ENCODE measurements around the gene UGT1A8.
"Not testable (repeated sequence)": the region's sequence is repeated elsewhere in the genome, so short reads cannot be mapped to it uniquely, and the experiment has no call there.

The UGT1A8 gene

GRCh38 chr2:233689031-233689430, 71.6 kb downstream of the UGT1A8 start:
- Mint-ChIP-seq H3K36me3 (ENCODE audit: low read depth) (no peaks in the 10 kb centered on the region), H3K4me3 (no peak overlapping the region), H3K9me3 (no peaks in the 10 kb centered on the region), H3K4me1 (ENCODE audit: low read depth) (no peaks in the 10 kb centered on the region), H3K27ac (no peak overlapping the region), H3K27me3 (peaks cover 9% of the 10 kb centered on the region)

GRCh38 chr2:233689501-233689900, 72.1 kb downstream of the UGT1A8 start:
- H3K27me3 Mint-ChIP-seq = peaks cover 9% of the 10 kb centered on the region

GRCh38 chr2:233690444-233690843, 73.0 kb downstream of the UGT1A8 start:
- Mint-ChIP-seq H3K27ac (no peak overlapping the region), H3K27me3 (peaks cover 9% of the 10 kb centered on the region), H3K4me1 (ENCODE audit: low read depth) (no peaks in the 10 kb centered on the region), H3K9me3 (no peaks in the 10 kb centered on the region), H3K36me3 (ENCODE audit: low read depth) (no peaks in the 10 kb centered on the region), H3K4me3 (no peak overlapping the region)

More at GRCh38 chr2:233689501-233689900, 72.1 kb downstream of the UGT1A8 start:
- Mint-ChIP-seq H3K27ac (no peak overlapping the region), H3K36me3 (ENCODE audit: low read depth) (no peaks in the 10 kb centered on the region), H3K4me3 (no peak overlapping the region), H3K9me3 (no peaks in the 10 kb centered on the region), H3K4me1 (ENCODE audit: low read depth) (no peaks in the 10 kb centered on the region)

GRCh38 chr2:233691443-233692433, 74.3 kb downstream of the UGT1A8 start:
- Mint-ChIP-seq H3K9me3 (no peaks in the 10 kb centered on the region), H3K27me3 (peaks cover 5% of the 10 kb centered on the region), H3K36me3 (ENCODE audit: low read depth) (no peaks in the 10 kb centered on the region), H3K4me3 (no peak overlapping the region), H3K27ac (no peak overlapping the region), H3K4me1 (ENCODE audit: low read depth) (no peaks in the 10 kb centered on the region)

GRCh38 chr2:233692648-233693047, 75.2 kb downstream of the UGT1A8 start, which contains the start of gene UGT1A6:
UGT1A6 (plus strand) TSS chr2:233692890; CDS start chr2:233693005, 115 bp downstream.
- Mint-ChIP-seq H3K4me3 (no peak within 1 kb of the TSS), H3K36me3 (ENCODE audit: low read depth) (no peaks in the 10 kb centered on the region), H3K9me3 (no peaks in the 10 kb centered on the region), H3K27ac (no peak within 1 kb of the TSS), H3K4me1 (ENCODE audit: low read depth) (no peaks in the 10 kb centered on the region), H3K27me3 (peaks cover 4% of the 10 kb centered on the region)

GRCh38 chr2:233693963-233694362, 76.5 kb downstream of the UGT1A8 start:
- Mint-ChIP-seq H3K36me3 (ENCODE audit: low read depth) (no peaks in the 10 kb centered on the region), H3K4me1 (ENCODE audit: low read depth) (no peaks in the 10 kb centered on the region), H3K4me3 (no peak overlapping the region), H3K27me3 (peaks cover 4% of the 10 kb centered on the region), H3K9me3 (no peaks in the 10 kb centered on the region), H3K27ac (no peak overlapping the region)

- H3K4me3 Mint-ChIP-seq = no peak overlapping the region
- H3K27ac Mint-ChIP-seq = no peak overlapping the region
- no peaks in the 10 kb centered on the region for H3K9me3 Mint-ChIP-seq
- no peaks in the 10 kb centered on the region for H3K36me3 Mint-ChIP-seq (ENCODE audit: low read depth)
- H3K27me3 Mint-ChIP-seq = no peaks in the 10 kb centered on the region
- H3K4me1 Mint-ChIP-seq (ENCODE audit: low read depth) = no peaks in the 10 kb centered on the region
Observed at GRCh38 chr2:233698740-233699139, 81.3 kb downstream of the UGT1A8 start.

GRCh38 chr2:233699424-233700027, 82.1 kb downstream of the UGT1A8 start:
- H3K27ac Mint-ChIP-seq = no peak overlapping the region
- H3K4me3 Mint-ChIP-seq = no peak overlapping the region
- H3K4me1 Mint-ChIP-seq (ENCODE audit: low read depth) = no peaks in the 10 kb centered on the region
- no peaks in the 10 kb centered on the region for H3K9me3 Mint-ChIP-seq
- no peaks in the 10 kb centered on the region for H3K27me3 Mint-ChIP-seq
- H3K36me3 Mint-ChIP-seq (ENCODE audit: low read depth) = no peaks in the 10 kb centered on the region

GRCh38 chr2:233700028-233700635, 82.7 kb downstream of the UGT1A8 start:
- no peaks in the 10 kb centered on the region for H3K9me3 Mint-ChIP-seq
- H3K4me3 Mint-ChIP-seq = no peak overlapping the region
- H3K36me3 Mint-ChIP-seq (ENCODE audit: low read depth) = no peaks in the 10 kb centered on the region
- H3K27ac Mint-ChIP-seq = no peak overlapping the region
- H3K27me3 Mint-ChIP-seq = no peaks in the 10 kb centered on the region
- no peaks in the 10 kb centered on the region for H3K4me1 Mint-ChIP-seq (ENCODE audit: low read depth)

GRCh38 chr2:233700842-233701241, 83.4 kb downstream of the UGT1A8 start:
- not testable (repeated sequence) for H3K4me1 Mint-ChIP-seq (ENCODE audit: low read depth); H3K27ac Mint-ChIP-seq; H3K9me3 Mint-ChIP-seq; H3K4me3 Mint-ChIP-seq; H3K36me3 Mint-ChIP-seq (ENCODE audit: low read depth); H3K27me3 Mint-ChIP-seq

- H3K9me3 Mint-ChIP-seq = no peaks in the 10 kb centered on the region
- H3K36me3 Mint-ChIP-seq (ENCODE audit: low read depth) = no peaks in the 10 kb centered on the region
- H3K27ac Mint-ChIP-seq = no peak overlapping the region
- no peak overlapping the region for H3K4me3 Mint-ChIP-seq
- no peaks in the 10 kb centered on the region for H3K4me1 Mint-ChIP-seq (ENCODE audit: low read depth)
- H3K27me3 Mint-ChIP-seq = no peaks in the 10 kb centered on the region
Observed at GRCh38 chr2:233702238-233702637, 84.8 kb downstream of the UGT1A8 start.

GRCh38 chr2:233705911-233706506, 88.6 kb downstream of the UGT1A8 start:
- Mint-ChIP-seq H3K4me1 (ENCODE audit: low read depth) (no peaks in the 10 kb centered on the region), H3K36me3 (ENCODE audit: low read depth) (no peaks in the 10 kb centered on the region), H3K27me3 (peaks cover 5% of the 10 kb centered on the region), H3K27ac (no peak overlapping the region), H3K4me3 (no peak overlapping the region), H3K9me3 (no peaks in the 10 kb centered on the region)

- Mint-ChIP-seq H3K9me3 (no peaks in the 10 kb centered on the region), H3K4me1 (ENCODE audit: low read depth) (no peaks in the 10 kb centered on the region), H3K36me3 (ENCODE audit: low read depth) (no peaks in the 10 kb centered on the region), H3K27me3 (peaks cover 5% of the 10 kb centered on the region), H3K4me3 (no peak overlapping the region), H3K27ac (no peak overlapping the region)
Observed at GRCh38 chr2:233706720-233707119, 89.3 kb downstream of the UGT1A8 start.

GRCh38 chr2:233707940-233708644, 90.7 kb downstream of the UGT1A8 start:
- H3K4me3 Mint-ChIP-seq = no peak overlapping the region
- H3K27me3 Mint-ChIP-seq = peaks cover 12% of the 10 kb centered on the region
- H3K9me3 Mint-ChIP-seq = no peaks in the 10 kb centered on the region
- no peak overlapping the region for H3K27ac Mint-ChIP-seq
- no peaks in the 10 kb centered on the region for H3K36me3 Mint-ChIP-seq (ENCODE audit: low read depth)
- no peaks in the 10 kb centered on the region for H3K4me1 Mint-ChIP-seq (ENCODE audit: low read depth)

Data from stimulated activated naive CD8-positive, alpha-beta T cell treated with anti-CD3 and anti-CD28 coated beads, Interleukin-15, Interleukin-2, amounts not matched to agents 100 ng/mL and 50 ng/mL, for 24 hours (primary cell).